Heart left ventricle (tissue), 16 donors: ENCODE data around the gene SRSF10. TPM values are rescaled to one million over a fixed set of nuclear protein-coding genes. Genes with fewer than 3 reads are reported as not detected.

Source experiments
- ATAC-seq, 4 donors: fragments of 200-7000 bp; cut with Tn5 transposase; one replicate each; pipeline ENCODE4 v1.9.1; 2020 to 2022; ENCODE audit warnings: moderate library complexity in 4 of 4, mild to moderate bottlenecking in 3 of 4, moderate number of reproducible peaks in 1 of 4
- DNase-seq, 5 donors: peaks; one replicate each; pipeline ENCODE4 v3.0.0-alpha.2; 2020
- H3K27ac ChIP-seq, 12 donors: fragments of 200-600 bp; sonication (generic) in 4 of 12; one replicate each; pipeline versions ENCODE4 v1.5.0 to v1.8.0; 2016 to 2022; ENCODE audit warnings: mild to moderate bottlenecking in 2 of 12
- H3K27me3 ChIP-seq, 9 donors: fragments of 200-600 bp; sonication (generic) in 2 of 9; one replicate each; pipeline versions ENCODE4 v1.5.1 to v1.8.0; 2016 to 2022; ENCODE audit warnings: mild to moderate bottlenecking in 3 of 9
- H3K36me3 ChIP-seq, 9 donors: fragments of 200-600 bp; sonication (generic) in 2 of 9; one replicate each; pipeline versions ENCODE4 v1.5.0 to v1.8.0; 2018 to 2022; ENCODE audit warnings: mild to moderate bottlenecking in 2 of 9
- H3K4me1 ChIP-seq, 12 donors: fragments of 200-600 bp; sonication (generic) in 4 of 12; one replicate each; pipeline versions ENCODE4 v1.5.0 to v1.8.0; 2016 to 2022; ENCODE audit warnings: mild to moderate bottlenecking in 3 of 12
- H3K4me3 ChIP-seq, 12 donors: fragments of 200-600 bp; sonication (generic) in 4 of 12; one replicate each; pipeline versions ENCODE4 v1.5.0 to v1.8.0; 2017 to 2022; ENCODE audit warnings: mild to moderate bottlenecking in 9 of 12, moderate library complexity in 4 of 12
- H3K9me3 ChIP-seq, 12 donors: fragments of 200-600 bp; sonication (generic) in 4 of 12; one replicate each; pipeline versions ENCODE4 v1.5.0 to v1.8.0; 2016 to 2022; ENCODE audit warnings: mild to moderate bottlenecking in 1 of 12
- POLR2A ChIP-seq, 2 donors: fragments of 450-650 bp; IDR thresholded peaks; one replicate each; pipeline ENCODE4 v1.6.1; 2017; ENCODE audit warnings: antibody characterized with exemption in 2 of 2, mild to moderate bottlenecking in 2 of 2, moderate library complexity in 2 of 2
- WGBS, 4 donors: extraction: QIAGEN DNeasy Blood & Tissue Kit in 2 of 4; methylation state at CpG; one replicate each; pipeline versions ENCODE4 v1.1.5 to v1.1.7; 2013 to 2018; 5-methylcytosine and 5-hydroxymethylcytosine counted together
- intact Hi-C, 10 donors: fragments of 100-400 bp; cut with DNase I; formaldehyde crosslinking; loops; one replicate each; pipeline versions ENCODE4 v1.11.1 to v1.14.2; 2022
- polyA plus RNA-seq, 2 donors: library from polyadenylated mRNA; stranded (reverse); fragments of 200-250 nt; gene quantifications; one replicate each; pipeline ENCODE4 v1.2.3, GENCODE V29; 2013
- total RNA-seq, 9 donors: library from RNA; depleted of rRNA in 2 of 9; stranded (reverse); fragments of >200 nt in 2 of 9; fragmentation: NEBNext Ultra II Directional in 3 of 9; extraction: Animal tissue kit (Norgen Biotek cat#: 25700) in 3 of 9; gene quantifications; one replicate each; pipeline versions ENCODE4 v1.1.0 to v1.2.4, GENCODE V29; 2016 to 2023
- TF ChIP-seq, protein P1 (sequence below), 12 donors: fragments of 200-600 bp; sonication (generic) in 4 of 12; IDR thresholded peaks; one replicate each; pipeline versions ENCODE4 v1.5.0 to v1.8.0; 2018 to 2022; ENCODE audit warnings: antibody characterized with exemption in 12 of 12, mild to moderate bottlenecking in 5 of 12
- donor health status: ischemic (EF 13 %, LVEDD 7.1; RV severe dilation, severe dysfunction).
- donor health status: healthy with polysubstance abuse.
- donor health status: DM: no; HTN: yes; CAD: no.
- donor health status: DM: no; HTN: no; CAD: no.
- donor health status: ischemic (EF 25% LVEDD 6.9; RV normal size, moderate dysfunction).
- donor health status: ischemic (EF 25% LVEDD 5.7; RV mildly dilated, moderate dysfunction).
- donor health status: healthy.
- donor health status: DM: yes; HTN: yes; CAD: no.
- donor health status: ischemic (EF 35%, LVEDD 5.7; RV mildly dilated, moderate dysfunction).
- donor health status: nonischemic (EF 11% LVEDD 7.7; RV severe dilation, severe dysfunction).
- donor health status: DM: yes; HTN: yes; CAD: no.
- donor health status: PGD.
- donor health status: ischemic (EF 29% LVEDD 5.4; RV normal size, mild dysfunction).
- donor health status: nonischemic (EF 23%, LVEDD 6.1; RV moderate dilation, normal function).

The SRSF10 gene
- total and polyA plus RNA-seq, 11 donors, result 34.3 to 60.9 (median 47.3) TPM

DNA sequence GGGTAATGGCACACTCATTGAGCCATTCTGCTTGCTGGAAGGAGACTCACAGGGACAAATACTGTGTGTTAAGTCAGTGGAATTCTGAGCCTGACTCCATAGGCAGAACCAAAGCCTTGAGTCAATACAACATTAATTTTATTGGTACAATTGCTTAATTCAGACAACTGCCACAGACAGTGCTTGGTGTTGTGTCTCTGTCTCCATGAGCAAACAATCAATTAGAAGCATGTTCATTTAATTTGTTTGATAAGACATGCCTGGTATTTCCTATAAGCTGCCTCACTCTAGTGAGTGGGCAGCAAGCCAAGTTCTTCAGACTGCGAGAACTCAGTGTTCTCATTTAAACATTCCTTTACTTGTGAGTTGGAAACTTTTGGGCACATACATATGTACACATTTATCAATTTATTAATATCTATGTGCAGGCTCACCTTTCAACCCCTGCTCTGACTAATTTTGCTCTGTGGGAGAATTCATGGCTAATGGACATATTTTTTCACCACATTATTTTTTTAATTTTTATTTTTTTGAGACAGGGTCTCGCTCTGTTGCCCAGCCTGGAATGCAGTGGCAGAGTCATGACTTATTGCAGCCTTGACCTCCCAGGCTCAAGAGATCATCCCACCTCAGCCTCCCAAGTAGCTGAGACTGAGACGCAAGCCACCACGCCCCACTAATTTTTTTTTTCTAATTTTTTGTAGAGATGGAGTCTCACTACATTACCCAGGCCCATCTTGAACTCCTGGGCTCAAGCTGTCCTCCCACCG lies 4.5 kb upstream of the SRSF10 start:
- H3K27ac ChIP-seq, result peak overlapping the region in 1 of 12 donors; percentile 57
- no peak overlapping the region for H3K4me3 ChIP-seq
- H3K36me3 ChIP-seq, result no peaks in the 10 kb centered on the region
- ATAC-seq (no peak), DNase-seq (no peak)
- TF ChIP-seq, protein P1, sequence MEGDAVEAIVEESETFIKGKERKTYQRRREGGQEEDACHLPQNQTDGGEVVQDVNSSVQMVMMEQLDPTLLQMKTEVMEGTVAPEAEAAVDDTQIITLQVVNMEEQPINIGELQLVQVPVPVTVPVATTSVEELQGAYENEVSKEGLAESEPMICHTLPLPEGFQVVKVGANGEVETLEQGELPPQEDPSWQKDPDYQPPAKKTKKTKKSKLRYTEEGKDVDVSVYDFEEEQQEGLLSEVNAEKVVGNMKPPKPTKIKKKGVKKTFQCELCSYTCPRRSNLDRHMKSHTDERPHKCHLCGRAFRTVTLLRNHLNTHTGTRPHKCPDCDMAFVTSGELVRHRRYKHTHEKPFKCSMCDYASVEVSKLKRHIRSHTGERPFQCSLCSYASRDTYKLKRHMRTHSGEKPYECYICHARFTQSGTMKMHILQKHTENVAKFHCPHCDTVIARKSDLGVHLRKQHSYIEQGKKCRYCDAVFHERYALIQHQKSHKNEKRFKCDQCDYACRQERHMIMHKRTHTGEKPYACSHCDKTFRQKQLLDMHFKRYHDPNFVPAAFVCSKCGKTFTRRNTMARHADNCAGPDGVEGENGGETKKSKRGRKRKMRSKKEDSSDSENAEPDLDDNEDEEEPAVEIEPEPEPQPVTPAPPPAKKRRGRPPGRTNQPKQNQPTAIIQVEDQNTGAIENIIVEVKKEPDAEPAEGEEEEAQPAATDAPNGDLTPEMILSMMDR (IDR thresholded peaks at IDR 0.05), result no peak
- TF ChIP-seq POLR2A (IDR thresholded peaks at IDR 0.05), result no peak
- H3K27me3 ChIP-seq, result no peaks in the 10 kb centered on the region
- intact Hi-C loops, result loop anchor here in 2 of 10 donors (5.0 kb wide), 1 partner anchor 33 kb away; no protein-coding TSS in a partner anchor
- H3K9me3 ChIP-seq, result no peaks in the 10 kb centered on the region
- 72 to 77% (median 74%) methylated on average over 5 of the region's 5 CpGs for WGBS, 4 donors
- H3K4me1 ChIP-seq, result peaks cover 0 to 14% (median 8%) of the 10 kb centered on the region in 12 donors

- Histone ChIP-seq H3K9me3 (no peaks in the 10 kb centered on the region), H3K4me1 (peaks cover 5 to 49% (median 39%) of the 10 kb centered on the region in 12 donors), H3K27ac (peak overlapping the region; percentile 85 to 99 (median 97)), H3K36me3 (peaks cover 0 to 15% (median 8%) of the 10 kb centered on the region in 9 donors), H3K4me3 (peak overlapping the region in 11 of 12 donors; percentile 69 to 97 (median 91)), H3K27me3 (no peaks in the 10 kb centered on the region)
- peak in 2 of 4 donors; percentile 4 to 24 for ATAC-seq
- 48 to 53% (median 52%) methylated on average over 6 of the region's 6 CpGs for WGBS, 4 donors
- intact Hi-C loops, result loop anchor here in 7 of 10 donors (1.0 to 5.0 kb wide), 6 partner anchors 20 to 40 kb away; no protein-coding TSS in a partner anchor
- no peak for TF ChIP-seq POLR2A (IDR thresholded peaks at IDR 0.05)
- TF ChIP-seq, protein P1 (IDR thresholded peaks at IDR 0.05), result no peak
- no peak for DNase-seq
Measured at GRCh38 chr1:23980728-23981070, 572 bp upstream of the SRSF10 start.

GRCh38 chr1:23979387-23979880 lies 693 bp downstream of the SRSF10 start:
- WGBS, 4 donors, result 0 to 2% (median 0%) methylated on average over 13 of the region's 13 CpGs
- no peaks in the 10 kb centered on the region for H3K27me3 ChIP-seq
- DNase-seq (no peak), ATAC-seq (no peak)
- peak overlapping the region; percentile 69 to 97 (median 90) for H3K4me3 ChIP-seq
- TF ChIP-seq POLR2A (IDR thresholded peaks at IDR 0.05), result no peak
- TF ChIP-seq, protein P1 (IDR thresholded peaks at IDR 0.05), result no peak
- H3K36me3 ChIP-seq, result peaks cover 0 to 27% (median 17%) of the 10 kb centered on the region in 9 donors
- intact Hi-C loops, result loop anchor here in 8 of 10 donors (2.0 to 5.0 kb wide), 6 partner anchors 19 to 49 kb away; no protein-coding TSS in a partner anchor
- H3K4me1 ChIP-seq, result peaks cover 5 to 56% (median 42%) of the 10 kb centered on the region in 12 donors
- H3K9me3 ChIP-seq, result no peaks in the 10 kb centered on the region
- peak overlapping the region; percentile 85 to 99 (median 97) for H3K27ac ChIP-seq

DNA sequence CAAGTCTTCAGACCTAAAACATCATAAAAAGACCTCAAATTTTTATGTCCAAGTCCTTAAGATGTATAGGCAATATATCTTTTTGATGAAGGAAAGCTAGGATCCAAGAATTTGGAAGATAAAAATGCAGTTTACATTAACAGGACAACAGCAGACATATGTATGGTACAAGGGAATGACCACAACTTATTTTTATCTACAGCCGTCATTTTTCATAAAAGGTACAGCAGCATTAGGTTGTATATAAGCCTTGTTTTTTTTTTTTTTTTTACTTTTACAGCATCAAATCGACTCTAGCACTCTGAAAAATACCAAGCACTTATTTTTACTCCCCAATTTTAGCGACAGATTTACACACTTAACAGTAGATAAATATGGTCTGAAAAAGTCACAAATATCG lies 1.3 kb downstream of the SRSF10 start:
- H3K4me3 ChIP-seq, result peak overlapping the region; percentile 69 to 97 (median 90)
- WGBS, 4 donors, result 1 to 3% (median 2%) methylated on average over 4 of the region's 4 CpGs
- H3K27me3 ChIP-seq, result no peaks in the 10 kb centered on the region
- H3K27ac ChIP-seq, result peak overlapping the region in 9 of 12 donors; percentile 91 to 99 (median 97)
- H3K9me3 ChIP-seq, result no peaks in the 10 kb centered on the region
- intact Hi-C loops, result loop anchor here in 8 of 10 donors (2.0 to 5.0 kb wide), 6 partner anchors 18 to 50 kb away; no protein-coding TSS in a partner anchor
- H3K36me3 ChIP-seq, result peaks cover 0 to 32% (median 23%) of the 10 kb centered on the region in 9 donors
- TF ChIP-seq, protein P1 (IDR thresholded peaks at IDR 0.05), result no peak
- no peak for TF ChIP-seq POLR2A (IDR thresholded peaks at IDR 0.05)
- no peak for ATAC-seq
- H3K4me1 ChIP-seq, result peaks cover 5 to 56% (median 44%) of the 10 kb centered on the region in 12 donors
- no peak for DNase-seq
